GM12891 (cell line): ENCODE data around the gene PCDHGB4.

Experiments
- POLR2A ChIP-seq: IDR thresholded peaks from 2 replicates; pipeline ENCODE4 v1.6.1; 2011; ENCODE audit warnings: low read depth, low read length, control low read depth
- SPI1 ChIP-seq: IDR thresholded peaks from 2 replicates; pipeline ENCODE4 v1.6.1; 2011; ENCODE audit warnings: low read depth, low read length, control low read depth

GRCh38 chr5:141362719-141363118 lies 24.8 kb upstream of the PCDHGB4 start:
- TF ChIP-seq SPI1, result no peak
- TF ChIP-seq POLR2A, result no peak
